ENCODE results near the gene NOLC1. TPM values are rescaled to one million over a fixed set of nuclear protein-coding genes. Genes with fewer than 3 reads are reported as not detected.

Gene NOLC1
- total and polyA plus RNA-seq, 2 of the 13 experiments (the other 11 are each of a cell fraction or from before 2014, with no cell fraction given), result 50.6 to 81.0 TPM

- TF ChIP-seq SP4 (CRISPR knock-in tag; IDR thresholded peaks at IDR 0.05) (peak; percentile 97), ARID5B (CRISPR knock-in tag; IDR thresholded peaks at IDR 0.05) (peak; percentile 47), NCOR1 (IDR thresholded peaks at IDR 0.05; ENCODE audit: borderline replicate concordance, low read length) (peak; percentile 35; the same call in 1 of the 2 replicates), MEF2D (CRISPR knock-in tag; IDR thresholded peaks at IDR 0.05) (peak; percentile 70; the same call in 1 of the 2 replicates), RFXAP (CRISPR knock-in tag; IDR thresholded peaks at IDR 0.05; ENCODE audit: borderline replicate concordance) (peak; percentile 58; the same call in 1 of the 2 replicates), PRDM10 (CRISPR knock-in tag; IDR thresholded peaks at IDR 0.05; ENCODE audit: low read depth) (peak; percentile 98), ZNF232 (CRISPR knock-in tag; IDR thresholded peaks at IDR 0.05; ENCODE audit: borderline replicate concordance) (0 out of 2 replicates have a peak, but pooled peaks have one; percentile 23), ZNF160 (CRISPR knock-in tag; IDR thresholded peaks at IDR 0.05) (peak; percentile 77), BRCA1 (CRISPR knock-in tag; IDR thresholded peaks at IDR 0.05) (peak; percentile 69; the same call in 1 of the 2 replicates), AGO1 (IDR thresholded peaks at IDR 0.05; ENCODE audit: low read depth, low read length, poor library complexity, severe bottlenecking) (peak; percentile 88), CENPX (CRISPR knock-in tag; IDR thresholded peaks at IDR 0.05) (no peak), ZNF841 (CRISPR knock-in tag; IDR thresholded peaks at IDR 0.05; ENCODE audit: borderline replicate concordance) (peak; percentile 72; the same call in 1 of the 2 replicates), STAG1 (CRISPR knock-in tag; IDR thresholded peaks at IDR 0.05) (no peak), SSRP1 (CRISPR knock-in tag; IDR thresholded peaks at IDR 0.05) (no peak), ZNF781 (CRISPR knock-in tag; IDR thresholded peaks at IDR 0.05; ENCODE audit: borderline replicate concordance, not compliant biosample characterization) (peak; percentile 47), FOXP1 (IDR thresholded peaks at IDR 0.05) (no peak), FOXP1 (CRISPR knock-in tag; IDR thresholded peaks at IDR 0.05) (no peak; the same call in 1 of the 2 replicates)
- TF ChIP-seq, protein P1, sequence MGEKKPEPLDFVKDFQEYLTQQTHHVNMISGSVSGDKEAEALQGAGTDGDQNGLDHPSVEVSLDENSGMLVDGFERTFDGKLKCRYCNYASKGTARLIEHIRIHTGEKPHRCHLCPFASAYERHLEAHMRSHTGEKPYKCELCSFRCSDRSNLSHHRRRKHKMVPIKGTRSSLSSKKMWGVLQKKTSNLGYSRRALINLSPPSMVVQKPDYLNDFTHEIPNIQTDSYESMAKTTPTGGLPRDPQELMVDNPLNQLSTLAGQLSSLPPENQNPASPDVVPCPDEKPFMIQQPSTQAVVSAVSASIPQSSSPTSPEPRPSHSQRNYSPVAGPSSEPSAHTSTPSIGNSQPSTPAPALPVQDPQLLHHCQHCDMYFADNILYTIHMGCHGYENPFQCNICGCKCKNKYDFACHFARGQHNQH (CRISPR knock-in tag; IDR thresholded peaks at IDR 0.05), result peak; percentile 89
- TF ChIP-seq, protein P2, sequence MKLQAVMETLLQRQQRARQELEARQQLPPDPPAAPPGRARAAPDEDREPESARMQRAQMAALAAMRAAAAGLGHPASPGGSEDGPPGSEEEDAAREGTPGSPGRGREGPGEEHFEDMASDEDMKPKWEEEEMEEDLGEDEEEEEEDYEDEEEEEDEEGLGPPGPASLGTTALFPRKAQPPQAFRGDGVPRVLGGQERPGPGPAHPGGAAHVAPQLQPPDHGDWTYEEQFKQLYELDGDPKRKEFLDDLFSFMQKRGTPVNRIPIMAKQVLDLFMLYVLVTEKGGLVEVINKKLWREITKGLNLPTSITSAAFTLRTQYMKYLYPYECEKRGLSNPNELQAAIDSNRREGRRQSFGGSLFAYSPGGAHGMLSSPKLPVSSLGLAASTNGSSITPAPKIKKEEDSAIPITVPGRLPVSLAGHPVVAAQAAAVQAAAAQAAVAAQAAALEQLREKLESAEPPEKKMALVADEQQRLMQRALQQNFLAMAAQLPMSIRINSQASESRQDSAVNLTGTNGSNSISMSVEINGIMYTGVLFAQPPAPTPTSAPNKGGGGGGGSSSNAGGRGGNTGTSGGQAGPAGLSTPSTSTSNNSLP (IDR thresholded peaks at IDR 0.05; ENCODE audit: low read depth, low read length), result 0 out of 2 replicates have a peak, but pooled peaks have one; percentile 26
Observed at GRCh38 chr10:102151774-102152544, at the start of gene NOLC1 (continued).

Measured in HepG2 (cell line).